Ishikawa (cell line): Measurements from ENCODE around the gene IFI35.
A peak's percentile ranks its signal among the peaks of the same experiment; 100 is the strongest.

Source experiments
- CEBPB ChIP-seq: IDR thresholded peaks from 2 replicates; pipeline ENCODE4 v1.6.1; 2012
- CREB1 ChIP-seq: IDR thresholded peaks from 2 replicates; pipeline ENCODE4 v1.6.1; 2012; ENCODE audit warnings: low read depth
- EGR1 ChIP-seq: IDR thresholded peaks from 2 replicates; pipeline ENCODE4 v1.6.1; 2012
- EP300 ChIP-seq: IDR thresholded peaks from 2 replicates; pipeline ENCODE4 v1.6.1; 2012; ENCODE audit warnings: borderline replicate concordance
- FOXM1 ChIP-seq: IDR thresholded peaks from 2 replicates; pipeline ENCODE4 v1.6.1; 2012; ENCODE audit warnings: low read depth, borderline replicate concordance
- MAX ChIP-seq: IDR thresholded peaks from 2 replicates; pipeline ENCODE4 v1.6.1; 2012
- NFIC ChIP-seq: IDR thresholded peaks from 2 replicates; pipeline ENCODE4 v1.6.1; 2012
- RAD21 ChIP-seq: IDR thresholded peaks from 2 replicates; pipeline ENCODE4 v1.6.1; 2012; ENCODE audit warnings: low read depth
- REST ChIP-seq: IDR thresholded peaks from 2 replicates; pipeline ENCODE4 v1.6.1; 2012; ENCODE audit warnings: low read depth, mild to moderate bottlenecking
- TAF1 ChIP-seq: IDR thresholded peaks from 2 replicates; pipeline ENCODE4 v1.6.1; 2012; ENCODE audit warnings: low read depth, mild to moderate bottlenecking
- TCF12 ChIP-seq: IDR thresholded peaks from 2 replicates; pipeline ENCODE4 v1.6.1; 2012; ENCODE audit warnings: low read depth
- TEAD4 ChIP-seq: IDR thresholded peaks from 2 replicates; pipeline ENCODE4 v1.6.1; 2012
- USF1 ChIP-seq: IDR thresholded peaks from 2 replicates; pipeline ENCODE4 v1.6.1; 2012
- YY1 ChIP-seq: IDR thresholded peaks from 2 replicates; pipeline ENCODE4 v1.6.1; 2012; ENCODE audit warnings: low read depth
- ZBTB7A ChIP-seq: IDR thresholded peaks from 2 replicates; pipeline ENCODE4 v1.6.1; 2012; ENCODE audit warnings: low read depth

The IFI35 gene

GRCh38 chr17:43006639-43007551 lies at the start of gene IFI35:
Gene IFI35, plus strand, starts transcription at chr17:43006784. Its CDS starts 164 bp downstream, at chr17:43006948.
- no peak for TF ChIP-seq TAF1
- no peak for TF ChIP-seq RAD21
- TF ChIP-seq MAX, result peak; percentile 53; the same call in 1 of the 2 replicates
- no peak for TF ChIP-seq NFIC
- no peak for TF ChIP-seq CREB1
- TF ChIP-seq USF1, result peak; percentile 54
- TF ChIP-seq YY1, result no peak
- TF ChIP-seq EGR1, result no peak
- TF ChIP-seq EP300, result no peak
- TF ChIP-seq TEAD4, result no peak
- TF ChIP-seq TCF12, result no peak
- no peak for TF ChIP-seq FOXM1
- TF ChIP-seq REST, result no peak

GRCh38 chr17:42964161-42964932 lies 42.2 kb upstream of the IFI35 start, which contains the start of gene AARSD1:
Gene AARSD1, minus strand, starts transcription at chr17:42964454. Its CDS starts 14 bp downstream, at chr17:42964440.
- TF ChIP-seq CREB1 (peak; percentile 89), TAF1 (peak; percentile 87), USF1 (peak; percentile 28; the same call in 1 of the 2 replicates), EGR1 (no peak), YY1 (peak; percentile 94), NFIC (no peak), RAD21 (no peak), TEAD4 (peak; percentile 75), CEBPB (no peak), FOXM1 (no peak), REST (no peak), ZBTB7A (0 out of 2 replicates have a peak, but pooled peaks have one; percentile 28), EP300 (0 out of 2 replicates have a peak, but pooled peaks have one; percentile 15), TCF12 (peak; percentile 53; the same call in 1 of the 2 replicates), MAX (peak; percentile 97)

- TF ChIP-seq NFIC (no peak), RAD21 (no peak)
These were observed 38.7 kb upstream of the IFI35 start for GRCh38 chr17:42967925-42968324.

GRCh38 chr17:42969001-42969581 lies 37.5 kb upstream of the IFI35 start:
- peak; percentile 51 for TF ChIP-seq CEBPB
- TF ChIP-seq EGR1, result no peak
- no peak for TF ChIP-seq RAD21
- no peak for TF ChIP-seq ZBTB7A
- no peak for TF ChIP-seq TCF12

GRCh38 chr17:42971589-42971988 lies 35.0 kb upstream of the IFI35 start:
- TF ChIP-seq TCF12, result no peak
- TF ChIP-seq ZBTB7A, result no peak
- TF ChIP-seq REST, result no peak
- no peak for TF ChIP-seq CREB1
- TF ChIP-seq RAD21, result no peak
- no peak for TF ChIP-seq USF1
- no peak for TF ChIP-seq EGR1
- no peak for TF ChIP-seq MAX
- no peak for TF ChIP-seq TAF1
- TF ChIP-seq EP300, result no peak
- no peak for TF ChIP-seq FOXM1
